Sigmoid colon (tissue), 3 donors: ENCODE results near the gene TMEM18.

Source experiments
- POLR2A ChIP-seq, 2 donors: fragments of 450-650 bp; IDR thresholded peaks; one replicate each; pipeline ENCODE4 v1.6.1; 2016; ENCODE audit warnings: antibody characterized with exemption in 2 of 2, mild to moderate bottlenecking in 2 of 2, moderate library complexity in 2 of 2
- TF ChIP-seq, protein P1 (sequence below), 4 experiments: fragments of 450-650 bp in 3 of 4; fragments of 200-600 bp in 1 of 4; IDR thresholded peaks; one replicate each; pipeline ENCODE4 v1.5.1; 2016 to 2019; ENCODE audit warnings: antibody characterized with exemption in 4 of 4, mild to moderate bottlenecking in 3 of 4, moderate library complexity in 2 of 4

GRCh38 chr2:634636-635388 lies 42.4 kb downstream of the TMEM18 start:
- TF ChIP-seq, protein P1, sequence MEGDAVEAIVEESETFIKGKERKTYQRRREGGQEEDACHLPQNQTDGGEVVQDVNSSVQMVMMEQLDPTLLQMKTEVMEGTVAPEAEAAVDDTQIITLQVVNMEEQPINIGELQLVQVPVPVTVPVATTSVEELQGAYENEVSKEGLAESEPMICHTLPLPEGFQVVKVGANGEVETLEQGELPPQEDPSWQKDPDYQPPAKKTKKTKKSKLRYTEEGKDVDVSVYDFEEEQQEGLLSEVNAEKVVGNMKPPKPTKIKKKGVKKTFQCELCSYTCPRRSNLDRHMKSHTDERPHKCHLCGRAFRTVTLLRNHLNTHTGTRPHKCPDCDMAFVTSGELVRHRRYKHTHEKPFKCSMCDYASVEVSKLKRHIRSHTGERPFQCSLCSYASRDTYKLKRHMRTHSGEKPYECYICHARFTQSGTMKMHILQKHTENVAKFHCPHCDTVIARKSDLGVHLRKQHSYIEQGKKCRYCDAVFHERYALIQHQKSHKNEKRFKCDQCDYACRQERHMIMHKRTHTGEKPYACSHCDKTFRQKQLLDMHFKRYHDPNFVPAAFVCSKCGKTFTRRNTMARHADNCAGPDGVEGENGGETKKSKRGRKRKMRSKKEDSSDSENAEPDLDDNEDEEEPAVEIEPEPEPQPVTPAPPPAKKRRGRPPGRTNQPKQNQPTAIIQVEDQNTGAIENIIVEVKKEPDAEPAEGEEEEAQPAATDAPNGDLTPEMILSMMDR (IDR thresholded peaks at IDR 0.05), result no peak
- TF ChIP-seq POLR2A (IDR thresholded peaks at IDR 0.05), result no peak
